Stimulated activated CD4-positive, alpha-beta T cell treated with anti-CD3 and anti-CD28 coated beads, Interleukin-15, amount 100 ng/mL, for 48 hours (primary cell): ENCODE measurements around the gene PLEKHM1.
A peak's percentile ranks its signal among the peaks of the same experiment; 100 is the strongest.
"Not testable (repeated sequence)": the region's sequence is repeated elsewhere in the genome, so short reads cannot be mapped to it uniquely, and the experiment has no call there.

Experiments
- DNase-seq, 2 donors: peaks; one replicate each; pipeline ENCODE4 v3.0.0-alpha.2; 2020; ENCODE audit warnings: low read depth in 2 of 2

The PLEKHM1 gene

GRCh38 chr17:45490615-45491433 is at the start of gene PLEKHM1:
Gene PLEKHM1 (minus strand): TSS chr17:45490721. CDS start chr17:45482484, 8,237 bp downstream.
- DNase-seq: peak; percentile 69 to 80

- DNase-seq: not testable (repeated sequence)
Observed at GRCh38 chr17:45538168-45538567, 47.6 kb upstream of the PLEKHM1 start.

- DNase-seq: not testable (repeated sequence)
Observed at GRCh38 chr17:45506072-45506471, 15.6 kb upstream of the PLEKHM1 start.

- not testable (repeated sequence) for DNase-seq
Observed at GRCh38 chr17:45505183-45505582, 14.7 kb upstream of the PLEKHM1 start.

GRCh38 chr17:45501092-45501707 is 10.7 kb upstream of the PLEKHM1 start:
- not testable (repeated sequence) for DNase-seq

- DNase-seq: not testable (repeated sequence)
Observed at GRCh38 chr17:45500478-45500877, 10.0 kb upstream of the PLEKHM1 start.

- not testable (repeated sequence) for DNase-seq
Observed at GRCh38 chr17:45499208-45499607, 8.7 kb upstream of the PLEKHM1 start.

GRCh38 chr17:45498377-45498776 is 7.9 kb upstream of the PLEKHM1 start:
- not testable (repeated sequence) for DNase-seq

- DNase-seq: not testable (repeated sequence)
Observed at GRCh38 chr17:45497449-45497848, 6.9 kb upstream of the PLEKHM1 start.

GRCh38 chr17:45496507-45496906 is 6.0 kb upstream of the PLEKHM1 start:
- not testable (repeated sequence) for DNase-seq

- not testable (repeated sequence) for DNase-seq
Observed at GRCh38 chr17:45494556-45494955, 4.0 kb upstream of the PLEKHM1 start.

- not testable (repeated sequence) for DNase-seq
Observed at GRCh38 chr17:45492156-45492555, 1.6 kb upstream of the PLEKHM1 start.

- not testable (repeated sequence) for DNase-seq
Observed at GRCh38 chr17:45490198-45490597, 323 bp downstream of the PLEKHM1 start.

- not testable (repeated sequence) for DNase-seq
Observed at GRCh38 chr17:45487704-45488103, 2.8 kb downstream of the PLEKHM1 start.

- DNase-seq: not testable (repeated sequence)
Observed at GRCh38 chr17:45483591-45484216, 6.8 kb downstream of the PLEKHM1 start.

- DNase-seq: not testable (repeated sequence)
Observed at GRCh38 chr17:45483177-45483576, 7.3 kb downstream of the PLEKHM1 start.

GRCh38 chr17:45482317-45482716 is 8.2 kb downstream of the PLEKHM1 start:
- not testable (repeated sequence) for DNase-seq

GRCh38 chr17:45475436-45475835 is 15.1 kb downstream of the PLEKHM1 start:
- not testable (repeated sequence) for DNase-seq

- DNase-seq: not testable (repeated sequence)
Observed at GRCh38 chr17:45472249-45472648, 18.3 kb downstream of the PLEKHM1 start.

GRCh38 chr17:45469204-45469563 is 21.3 kb downstream of the PLEKHM1 start:
- not testable (repeated sequence) for DNase-seq

- not testable (repeated sequence) for DNase-seq
Observed at GRCh38 chr17:45468293-45469203, 22.0 kb downstream of the PLEKHM1 start.
